Cardiac fibroblast (primary cell): ENCODE data around the gene PRDM5.

Experiments
- DNase-seq, 2 donors: peaks; one replicate each; pipeline versions ENCODE4 v3.0.0 to v3.0.0-alpha.2; 2010; ENCODE audit warnings: low read depth in 2 of 2
- H3K4me3 ChIP-seq, 2 donors: replicated peaks in 1 of 2; 1 replicate in 1 of 2; 2 replicates in 1 of 2; pipeline ENCODE4 v1.5.1; 2011; ENCODE audit warnings: low read depth in 2 of 2, low read length in 2 of 2, mild to moderate bottlenecking in 2 of 2, moderate library complexity in 1 of 2
- CTCF ChIP-seq: IDR thresholded peaks from one replicate; pipeline ENCODE4 v1.5.1; 2011; ENCODE audit warnings: low read depth, mild to moderate bottlenecking, low read length, inconsistent platforms

PRDM5 gene

GRCh38 chr4:120808475-120809141 is 113.9 kb downstream of the PRDM5 start:
- TF ChIP-seq CTCF: no peak
- H3K4me3 ChIP-seq: no peak overlapping the region
- no peak for DNase-seq

GRCh38 chr4:120801137-120801758 is 121.3 kb downstream of the PRDM5 start:
- peak; percentile 68 to 78 for DNase-seq

GRCh38 chr4:120798570-120798969 is 124.0 kb downstream of the PRDM5 start:
- no peak for DNase-seq
- H3K4me3 ChIP-seq: no peak overlapping the region
- TF ChIP-seq CTCF: no peak

More at GRCh38 chr4:120801137-120801758, 121.3 kb downstream of the PRDM5 start:
- no peak overlapping the region for H3K4me3 ChIP-seq
- TF ChIP-seq CTCF: no peak

- no peak for TF ChIP-seq CTCF
- H3K4me3 ChIP-seq: no peak overlapping the region
- no peak for DNase-seq
Observed at GRCh38 chr4:120796271-120796670, 126.3 kb downstream of the PRDM5 start.

- TF ChIP-seq CTCF: no peak
- no peak for DNase-seq
- no peak overlapping the region for H3K4me3 ChIP-seq
Observed at GRCh38 chr4:120785202-120785601, 137.3 kb downstream of the PRDM5 start.

GRCh38 chr4:120777459-120777858 is 145.1 kb downstream of the PRDM5 start:
- no peak for TF ChIP-seq CTCF
- peak in 1 of 2 donors; percentile 7 for DNase-seq
- H3K4me3 ChIP-seq: no peak overlapping the region
